ENCODE data around the gene TRIM32.

The TRIM32 gene

GRCh38 chr9:116706310-116707290, 19.5 kb downstream of the TRIM32 start:
- no peak for DNase-seq

- DNase-seq: no peak
Measured at GRCh38 chr9:116712781-116713180, 25.7 kb downstream of the TRIM32 start.

GRCh38 chr9:116713271-116713670, 26.2 kb downstream of the TRIM32 start:
- peak in 1 of 2 experiments; percentile 24 for DNase-seq

GRCh38 chr9:116715751-116716150, 28.6 kb downstream of the TRIM32 start:
- DNase-seq: no peak

- no peak for DNase-seq
Measured at GRCh38 chr9:116716438-116716837, 29.3 kb downstream of the TRIM32 start.

GRCh38 chr9:116717150-116717549, 30.0 kb downstream of the TRIM32 start:
- no peak for DNase-seq

GRCh38 chr9:116718111-116718510, 31.0 kb downstream of the TRIM32 start:
- no peak for DNase-seq

GRCh38 chr9:116720111-116720510, 33.0 kb downstream of the TRIM32 start:
- DNase-seq: no peak

GRCh38 chr9:116721411-116721810, 34.3 kb downstream of the TRIM32 start:
- DNase-seq: no peak

GRCh38 chr9:116721944-116722343, 34.8 kb downstream of the TRIM32 start:
- DNase-seq: no peak

GRCh38 chr9:116724123-116724522, 37.0 kb downstream of the TRIM32 start:
- DNase-seq: no peak

- no peak for DNase-seq
Measured at GRCh38 chr9:116726602-116727001, 39.5 kb downstream of the TRIM32 start.

GRCh38 chr9:116733010-116733641, 46.0 kb downstream of the TRIM32 start:
- no peak for DNase-seq

GRCh38 chr9:116736399-116737151, 49.5 kb downstream of the TRIM32 start:
- no peak for DNase-seq

GRCh38 chr9:116737152-116737546, 50.0 kb downstream of the TRIM32 start:
- DNase-seq: peak; percentile 85 to 89

- DNase-seq: no peak
Measured at GRCh38 chr9:116741086-116741740, 54.1 kb downstream of the TRIM32 start.

GRCh38 chr9:116741742-116742141, 54.6 kb downstream of the TRIM32 start:
- no peak for DNase-seq

GRCh38 chr9:116749176-116749575, 62.1 kb downstream of the TRIM32 start:
- DNase-seq: no peak

- DNase-seq: no peak
Measured at GRCh38 chr9:116749772-116750171, 62.7 kb downstream of the TRIM32 start.

GRCh38 chr9:116750510-116750909, 63.4 kb downstream of the TRIM32 start:
- no peak for DNase-seq

All from SHP77 (cell line).